NCI-H2196 treated with DMSO at 0.1 percent for 48 hours (cell line): Measurements from ENCODE around the gene RAB6B.

Experiments used
- DNase-seq: peaks from one replicate; lab custom pipeline; 2025; ENCODE audit not compliant: unreplicated experiment; lab: John Stamatoyannopoulos, UW

RAB6B gene

GRCh38 chr3:133896002-133896761, 500 bp upstream of the RAB6B start:
- DNase-seq, result no peak

DNA sequence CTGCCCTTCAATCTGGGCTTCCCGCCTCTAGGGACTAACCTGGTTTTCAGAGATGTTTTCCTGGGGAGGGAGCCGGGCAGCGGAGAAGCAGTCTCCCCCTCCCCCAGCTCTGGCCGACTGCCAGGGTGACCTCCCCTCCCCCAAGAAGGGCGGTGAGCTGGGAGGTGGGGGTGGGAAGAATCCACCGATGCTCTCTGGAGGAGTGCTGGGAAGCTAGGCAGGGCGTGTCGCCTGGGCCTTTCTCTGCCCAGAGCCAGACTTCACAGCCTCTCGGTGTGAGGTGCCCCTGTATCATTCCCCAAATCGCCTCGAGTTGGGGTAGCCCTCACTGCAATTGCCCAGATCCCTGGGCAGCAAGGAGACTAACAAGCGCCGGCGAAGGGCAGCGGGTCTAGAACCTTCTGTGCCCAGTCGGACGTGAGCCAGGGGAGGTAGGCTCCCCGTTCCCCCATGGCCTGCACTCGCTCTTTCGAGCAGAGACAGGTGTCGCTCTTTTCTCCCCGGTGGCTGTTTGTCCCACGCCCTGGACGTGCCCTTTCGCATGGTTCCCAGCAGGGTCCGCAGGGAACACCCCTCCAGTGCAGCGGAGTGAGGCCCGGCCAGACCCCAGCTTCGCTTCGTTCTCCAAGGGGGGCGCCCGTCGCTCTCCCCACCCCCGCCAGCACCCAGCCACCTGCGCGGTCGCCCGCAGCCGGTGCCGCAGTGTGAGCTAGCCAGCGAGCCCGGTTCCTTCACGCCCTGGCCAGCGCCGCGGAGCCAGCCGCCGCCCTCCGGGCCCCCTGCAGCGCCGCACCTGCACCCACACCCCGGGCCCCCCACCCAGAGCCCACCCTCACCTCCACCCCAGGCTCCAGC, 1.1 kb downstream of the RAB6B start:
- no peak for DNase-seq

DNA sequence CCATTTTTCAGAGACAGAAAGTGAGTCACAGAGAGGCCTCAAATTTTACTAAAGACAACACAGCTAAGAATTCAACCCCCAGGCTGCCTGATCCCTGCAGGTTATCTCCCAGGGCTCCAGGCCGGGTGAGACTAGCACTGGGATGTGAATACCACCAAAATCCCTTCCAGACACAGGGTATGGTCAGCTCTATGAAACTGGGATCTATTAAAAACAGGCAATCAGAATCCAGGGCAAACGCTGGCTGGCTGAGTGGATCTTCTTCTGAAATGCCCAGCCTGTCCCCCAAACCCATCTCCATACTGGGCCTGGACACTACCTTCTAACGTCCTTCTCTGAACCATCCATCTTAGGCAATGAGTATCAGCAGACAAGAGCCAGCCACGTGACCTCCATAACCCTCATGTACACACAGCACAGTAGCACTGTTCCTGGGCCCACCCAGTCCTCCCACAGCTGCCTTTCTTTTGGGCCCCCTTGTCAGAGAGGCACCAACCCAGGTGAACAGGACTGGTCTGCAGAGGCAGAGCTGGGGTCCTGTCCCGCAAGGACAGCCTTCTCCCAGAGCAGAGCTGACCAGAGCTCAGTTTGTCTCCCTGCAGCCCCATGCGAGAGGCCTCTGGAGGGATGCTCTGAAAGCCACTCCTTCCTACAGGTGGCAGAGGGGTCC, 1.9 kb downstream of the RAB6B start:
- no peak for DNase-seq

- no peak for DNase-seq
Observed at GRCh38 chr3:133892541-133893231, 3.0 kb downstream of the RAB6B start.

DNA sequence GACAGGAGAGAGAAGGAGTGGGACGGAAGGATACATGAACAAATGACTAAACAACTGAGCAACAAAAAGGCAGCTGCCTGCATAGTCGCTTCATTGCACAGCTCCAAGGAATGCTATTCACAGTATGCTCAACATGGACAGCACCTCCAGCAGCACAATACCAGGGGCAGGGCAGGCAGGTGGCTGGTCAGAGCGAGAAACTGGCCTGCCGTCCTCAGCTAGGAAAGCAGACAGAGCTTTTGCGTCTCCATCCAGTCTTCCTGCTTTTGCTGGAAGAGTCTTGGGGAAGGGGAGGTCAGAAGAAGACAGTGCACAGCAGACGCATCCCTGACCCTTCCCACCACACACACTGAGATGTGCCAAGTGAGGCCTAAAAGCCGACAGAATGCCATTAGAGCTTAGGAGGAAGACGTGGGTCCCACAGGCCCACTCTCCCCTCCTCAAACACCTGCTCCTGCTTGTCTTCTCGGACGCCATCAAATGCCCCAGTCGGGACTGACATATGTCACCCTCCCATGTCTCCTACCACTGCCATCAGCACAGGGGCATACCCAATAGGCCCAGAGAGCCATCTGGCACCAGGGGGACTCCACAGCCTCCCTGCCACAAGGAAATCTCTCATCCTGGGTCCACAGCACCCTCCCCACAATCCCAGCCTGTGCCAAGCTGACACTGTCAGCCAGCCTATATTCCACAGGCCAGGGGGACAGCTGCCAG, 3.9 kb downstream of the RAB6B start:
- DNase-seq, result no peak

- no peak for DNase-seq
Observed at GRCh38 chr3:133890972-133891644, 4.6 kb downstream of the RAB6B start.

GRCh38 chr3:133890037-133890436, 5.6 kb downstream of the RAB6B start:
- no peak for DNase-seq

DNA sequence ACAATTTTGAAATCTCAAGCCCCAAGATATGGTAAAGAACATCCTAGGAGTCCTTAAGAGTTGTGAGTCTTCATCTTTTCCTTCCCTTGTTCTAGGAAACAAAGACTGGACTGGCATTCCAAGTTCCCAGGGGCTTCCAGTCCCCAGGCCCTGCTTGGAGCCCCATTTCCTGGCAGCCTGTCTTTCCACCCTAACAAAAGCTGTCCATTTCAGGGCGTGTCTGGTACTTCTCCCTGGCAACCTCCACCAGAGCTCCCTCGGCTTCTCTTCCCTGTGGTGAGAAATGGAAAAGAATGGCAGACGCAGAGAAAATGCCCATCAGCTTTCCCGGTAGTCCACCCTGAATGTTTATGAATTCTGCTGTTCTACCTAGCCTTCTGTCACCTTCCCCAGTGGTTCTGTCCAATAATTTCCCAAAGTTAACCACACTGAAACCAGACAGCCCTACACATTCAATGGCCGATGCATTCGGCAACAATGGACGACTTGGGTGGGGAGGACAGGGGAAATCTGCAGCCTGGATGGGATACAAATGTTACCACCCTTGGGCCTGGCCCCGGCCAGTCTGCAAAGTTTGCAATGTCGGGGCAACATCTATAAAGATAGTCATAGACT, 6.8 kb downstream of the RAB6B start:
- DNase-seq, result no peak

GRCh38 chr3:133887803-133888703, 7.6 kb downstream of the RAB6B start:
- no peak for DNase-seq

GRCh38 chr3:133887074-133887802, 8.4 kb downstream of the RAB6B start:
- DNase-seq, result no peak

DNA sequence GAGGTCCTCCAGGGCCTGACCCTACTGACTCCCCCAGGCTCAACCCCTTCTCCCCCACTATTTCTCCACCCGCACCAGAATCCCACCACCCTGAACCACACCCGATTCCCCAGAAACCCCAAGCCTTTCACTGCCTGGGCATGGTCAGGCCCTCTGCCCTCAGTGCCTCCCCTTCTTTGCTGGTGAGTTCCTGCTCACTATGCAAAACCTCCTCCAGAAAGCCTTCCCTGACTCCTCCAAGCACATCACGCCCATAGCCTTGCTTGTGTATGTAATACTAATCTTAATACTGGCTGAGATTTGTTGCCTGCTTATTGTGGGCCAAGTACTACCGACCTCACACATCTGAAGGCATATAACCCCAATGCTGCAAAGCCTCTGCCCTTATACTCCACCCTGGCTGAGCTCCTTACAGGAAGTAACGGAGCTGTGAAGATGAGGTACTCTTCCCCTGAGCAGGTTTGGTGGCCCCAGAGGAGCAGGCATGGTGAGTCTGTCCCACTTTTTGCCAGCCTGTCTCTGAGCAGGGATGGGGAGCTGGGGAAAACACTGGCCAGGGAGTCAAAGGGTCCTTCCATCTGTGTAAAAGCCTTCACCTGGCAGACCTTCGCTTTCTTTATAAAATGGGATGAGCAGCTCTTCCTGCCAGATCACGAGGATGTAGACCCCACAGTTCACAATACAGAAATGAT, 9.5 kb downstream of the RAB6B start:
- no peak for DNase-seq

DNA sequence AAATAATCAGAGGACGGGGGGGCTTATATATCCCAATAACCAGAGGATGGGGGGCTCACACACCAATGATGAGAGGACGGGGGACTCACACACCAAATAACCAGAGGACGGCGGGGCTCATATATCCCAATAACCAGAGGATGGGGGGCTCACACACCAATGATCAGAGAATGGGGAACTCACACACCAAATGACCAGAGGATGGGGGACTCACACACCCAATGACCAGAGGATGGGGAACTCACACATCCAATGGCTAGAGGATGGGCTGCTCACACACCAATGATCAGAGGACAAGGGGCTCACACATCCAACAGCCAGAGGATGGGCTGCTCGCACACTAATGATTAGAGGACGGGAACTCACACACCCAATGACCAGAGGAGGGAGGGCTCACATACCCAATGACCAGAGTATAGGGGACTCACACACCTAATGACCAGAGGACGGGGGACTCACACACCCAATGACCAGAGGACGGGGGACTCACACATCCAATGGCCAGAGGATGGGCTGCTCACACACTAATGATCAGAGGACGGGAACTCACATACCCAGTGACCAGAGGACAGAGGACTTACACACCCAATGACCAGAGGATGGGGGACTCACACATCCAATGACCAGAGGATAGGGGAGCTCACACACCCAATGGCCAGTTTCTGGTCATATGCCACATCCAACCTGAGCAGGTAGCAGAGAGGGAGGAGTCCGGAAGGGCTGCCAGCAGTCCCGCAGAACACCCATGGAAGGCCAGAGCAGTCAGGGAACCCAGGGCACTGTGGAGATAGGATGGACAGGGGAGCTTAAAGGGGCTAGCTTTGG, 10.6 kb downstream of the RAB6B start:
- no peak for DNase-seq

- DNase-seq, result no peak
Observed at GRCh38 chr3:133884054-133884886, 11.4 kb downstream of the RAB6B start.

- DNase-seq, result no peak
Observed at GRCh38 chr3:133883641-133884040, 12.0 kb downstream of the RAB6B start.

DNA sequence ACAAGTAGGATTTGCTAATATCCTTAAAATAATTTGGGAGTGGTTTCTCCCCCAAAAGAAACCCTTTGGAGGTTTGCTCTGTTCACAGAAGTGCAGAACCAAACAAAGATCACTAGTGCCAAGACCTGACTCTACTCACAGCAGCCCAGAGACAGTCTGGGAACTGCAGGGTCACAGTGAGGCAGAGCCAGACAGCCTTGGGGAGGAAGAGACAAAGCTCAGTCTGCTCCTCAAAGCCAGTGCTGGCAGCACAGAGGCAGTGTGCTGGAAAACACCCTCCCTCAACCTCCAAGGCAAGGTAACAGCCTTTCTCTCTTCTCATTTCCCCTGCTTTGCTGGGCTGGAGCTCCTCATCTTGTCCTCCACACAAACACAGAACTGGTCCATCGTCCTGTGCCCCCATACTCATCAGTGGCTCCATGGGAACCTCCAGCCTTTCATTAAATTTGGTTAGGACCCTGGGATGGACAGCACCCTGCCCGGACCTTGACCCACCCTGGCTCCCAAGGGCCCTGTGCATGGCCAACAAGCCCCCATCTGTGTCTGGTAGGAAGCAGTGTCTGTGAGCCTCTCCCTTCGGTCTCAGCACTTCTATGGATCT, 12.6 kb downstream of the RAB6B start:
- no peak for DNase-seq
